Measurements from ENCODE around the gene CDA.

Gene CDA

DNA sequence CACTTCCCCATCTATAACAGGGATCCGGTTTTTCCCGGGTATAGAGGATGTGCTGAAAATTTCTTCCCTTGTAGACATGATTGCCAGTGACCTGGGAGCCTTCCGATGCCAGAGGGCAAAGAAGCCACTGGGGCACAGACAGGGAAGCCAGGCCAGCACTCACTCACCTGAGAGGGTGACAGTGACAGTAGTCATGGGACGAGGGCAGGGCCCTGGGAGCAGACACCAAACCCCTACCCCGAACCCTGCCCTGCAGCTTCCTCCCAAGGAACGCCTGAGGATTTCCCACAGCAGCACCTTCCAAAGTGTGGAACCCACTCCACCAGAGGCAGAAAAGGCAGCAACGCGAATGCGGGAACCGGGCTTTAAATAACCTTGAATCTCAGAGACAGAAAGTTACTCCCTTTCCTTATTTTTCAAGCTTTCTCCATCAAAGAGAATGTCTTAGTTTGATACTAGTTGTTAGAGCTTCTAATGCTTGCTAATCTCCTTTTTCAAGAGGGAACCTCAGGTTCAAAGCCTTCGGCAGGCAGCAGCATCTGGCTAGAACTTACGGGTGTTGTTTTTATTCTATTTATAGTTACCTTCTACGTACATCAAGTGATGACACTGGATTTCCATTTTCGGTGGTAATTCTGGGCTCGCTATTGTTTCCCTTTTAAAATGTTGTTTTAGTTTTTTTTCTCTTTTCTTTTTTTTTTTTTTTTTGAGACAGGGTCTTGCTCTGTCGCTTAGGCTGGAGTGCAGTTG, 69.4 kb downstream of the CDA start:
- DNase-seq = no peak

DNA sequence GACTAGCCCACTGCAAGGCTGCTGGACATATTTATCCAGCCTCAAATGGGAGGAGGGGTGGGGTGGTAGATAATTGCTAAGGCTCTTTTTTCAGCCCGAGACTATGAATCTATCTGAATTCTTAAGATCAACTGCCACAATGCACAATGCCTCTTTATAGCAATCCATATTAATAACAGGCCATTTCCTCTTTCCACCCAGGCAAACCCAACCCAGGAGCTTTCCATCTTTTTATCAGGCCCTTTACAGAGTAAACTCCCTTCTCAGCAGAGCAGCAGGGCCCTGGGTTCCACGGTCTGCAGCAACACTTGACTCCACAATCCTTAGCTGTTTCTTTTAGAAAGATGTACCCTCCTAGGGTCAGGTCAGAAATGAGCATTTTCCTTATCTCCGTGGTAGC, 71.5 kb downstream of the CDA start:
- DNase-seq = no peak

DNA sequence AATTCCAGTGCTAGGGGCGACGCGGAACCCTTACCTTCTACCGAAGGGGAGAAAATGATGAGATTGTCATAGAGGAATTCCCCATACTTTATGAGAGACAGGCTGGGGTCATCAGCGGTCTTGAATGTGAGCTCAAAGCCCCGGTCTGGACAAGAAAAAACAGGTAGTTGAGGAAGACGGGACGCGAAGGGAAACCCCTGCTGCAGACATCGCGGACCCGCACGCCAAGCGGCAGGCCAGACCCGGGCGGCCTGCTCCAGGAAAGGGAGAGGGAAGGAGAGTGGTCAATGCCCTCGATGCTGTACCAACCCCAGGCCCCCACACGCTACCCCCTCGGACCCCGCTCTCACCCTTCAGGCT, 71.9 kb downstream of the CDA start:
- DNase-seq = peak; percentile 29

DNA sequence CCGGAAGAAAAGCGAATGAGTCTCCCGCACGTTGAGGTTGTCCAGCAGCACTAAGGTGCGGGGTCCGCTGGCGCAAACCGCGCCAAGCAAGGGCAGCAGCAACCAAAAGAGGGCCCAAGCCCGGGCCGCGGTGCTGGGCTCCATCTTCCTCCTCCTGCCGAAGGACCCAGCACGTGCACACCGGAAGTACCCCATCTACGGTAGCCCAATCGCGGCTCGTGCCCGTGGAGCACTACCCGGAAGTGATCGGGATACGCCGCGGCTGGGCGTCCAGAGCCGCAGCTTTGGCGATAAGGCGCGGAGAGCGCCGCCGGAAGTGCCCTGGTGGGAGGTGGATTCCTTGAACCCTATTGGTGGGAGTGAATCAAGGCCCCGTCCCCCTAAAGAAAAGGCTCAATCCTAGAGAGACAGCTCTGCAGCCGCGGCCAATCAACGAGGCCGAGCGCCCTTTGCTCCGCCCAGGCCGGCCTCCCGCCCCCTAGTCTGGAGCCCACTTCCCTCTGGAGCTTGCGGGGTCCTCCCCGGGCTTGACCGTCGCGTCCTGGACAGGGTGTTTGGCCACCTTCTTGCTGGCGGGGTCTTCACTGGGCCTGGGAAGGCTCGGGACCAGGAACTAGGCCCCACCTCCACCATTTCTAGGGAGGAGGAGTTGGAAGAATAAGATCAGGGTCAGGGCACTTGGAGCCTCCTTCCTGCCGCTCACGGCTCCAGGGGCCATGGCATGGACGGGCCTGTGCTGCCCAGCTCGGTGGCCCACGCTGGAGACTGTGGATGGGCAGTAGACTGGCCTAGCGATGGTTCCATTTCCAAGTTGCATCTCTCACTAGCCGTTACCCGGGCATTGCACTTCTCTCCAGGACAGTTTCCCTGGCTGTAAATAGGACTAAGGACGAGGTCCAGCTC, 72.6 kb downstream of the CDA start, which contains the start of gene DDOST:
DDOST (minus strand) TSS at position 163 of the 903 bp plus-strand sequence; CDS start at position 144, 19 bp downstream.
- peak; percentile 94 for DNase-seq

DNA sequence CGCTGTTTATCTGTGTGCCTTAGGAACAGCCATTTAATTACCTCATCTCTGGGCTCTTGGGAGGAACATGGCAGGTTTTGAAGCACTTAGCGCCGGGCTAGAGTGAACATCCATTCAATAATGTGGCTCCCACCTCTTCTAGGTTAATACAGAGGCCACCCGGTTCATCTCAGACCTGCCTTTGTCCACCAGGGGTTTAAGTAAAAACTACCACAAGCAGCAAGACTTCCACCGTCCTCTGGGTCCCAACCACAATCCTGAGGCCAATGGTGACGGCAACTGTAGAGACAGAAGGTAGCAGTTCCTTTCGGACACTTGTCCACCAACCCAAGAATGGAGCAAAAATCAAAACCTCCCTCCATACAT, 73.2 kb downstream of the CDA start:
- no peak for DNase-seq

DNA sequence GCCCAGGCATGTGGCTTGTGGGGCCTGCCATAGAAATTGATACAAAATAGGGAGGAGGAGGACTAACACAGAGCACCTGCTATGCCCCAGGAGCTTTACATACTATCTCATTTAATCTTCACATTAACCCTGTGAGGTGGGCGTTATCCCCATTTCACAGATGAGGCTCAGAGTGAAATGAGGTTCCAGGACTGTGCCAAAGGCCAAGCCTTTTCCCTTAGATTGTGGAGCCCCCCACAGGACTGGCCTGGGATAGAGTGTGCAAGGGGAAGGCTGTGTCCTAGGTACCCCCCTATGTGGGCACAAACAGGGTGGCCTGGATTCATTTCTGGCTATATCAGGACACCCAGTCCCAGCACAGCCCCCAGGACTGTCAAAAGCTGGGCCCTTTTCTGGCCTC, 74.5 kb downstream of the CDA start:
- no peak for DNase-seq

DNA sequence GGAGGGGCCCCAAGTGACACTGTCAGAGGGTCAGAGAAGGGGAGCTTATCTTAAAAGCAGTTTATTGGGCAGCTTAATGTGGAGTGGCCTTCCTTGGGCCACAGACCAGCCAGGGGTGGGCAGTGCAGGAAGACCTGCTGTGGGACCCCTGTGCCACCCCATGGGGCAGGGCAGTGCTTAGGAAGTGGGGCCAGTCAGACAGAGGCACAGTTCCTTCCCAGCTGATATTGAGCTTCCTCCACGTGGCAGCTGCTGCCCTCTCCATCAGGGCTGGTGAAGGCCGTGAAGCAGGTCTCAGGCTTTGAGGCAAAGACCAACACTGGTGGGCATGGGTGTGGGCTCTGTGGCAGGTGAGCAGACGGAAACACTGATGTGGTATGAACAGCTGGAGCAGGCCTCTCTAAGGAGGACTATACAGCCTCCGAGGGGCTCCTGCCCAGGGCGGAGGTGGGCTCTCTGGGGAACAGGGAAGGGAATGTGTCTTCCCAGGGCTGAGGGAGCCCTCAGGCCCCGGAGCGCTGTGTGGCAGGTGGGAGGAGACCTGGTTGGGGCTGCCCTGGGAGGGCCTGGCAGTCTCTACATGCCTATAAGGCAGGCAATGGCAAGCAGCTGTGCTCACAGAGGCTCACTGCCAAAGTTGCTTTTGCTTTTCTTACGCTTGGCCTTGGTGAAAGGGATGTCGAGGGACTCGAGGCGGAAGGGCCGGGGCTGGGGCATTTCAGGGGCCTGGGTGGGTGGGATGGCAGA, 75.2 kb downstream of the CDA start:
- DNase-seq = no peak

DNA sequence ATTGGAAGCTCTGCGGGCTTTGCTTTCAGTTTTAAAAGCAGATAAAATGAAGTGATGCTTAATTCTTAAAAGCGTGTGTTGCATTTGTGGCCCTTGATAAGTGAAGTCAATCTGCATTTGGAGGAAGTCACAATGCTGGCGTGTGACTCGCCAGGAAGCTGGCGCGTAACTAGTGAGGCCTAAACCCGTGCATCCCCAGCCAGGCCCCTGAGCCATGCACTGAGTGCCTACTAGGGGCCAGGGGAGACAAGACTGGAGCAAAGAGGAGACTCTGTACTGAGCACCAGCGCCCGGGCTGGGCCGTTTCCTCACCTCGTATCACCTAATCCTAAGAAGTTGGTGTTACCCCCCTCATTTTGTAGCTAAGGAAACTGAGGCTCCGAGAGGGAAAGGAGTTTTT, 76.8 kb downstream of the CDA start:
- DNase-seq = no peak

DNA sequence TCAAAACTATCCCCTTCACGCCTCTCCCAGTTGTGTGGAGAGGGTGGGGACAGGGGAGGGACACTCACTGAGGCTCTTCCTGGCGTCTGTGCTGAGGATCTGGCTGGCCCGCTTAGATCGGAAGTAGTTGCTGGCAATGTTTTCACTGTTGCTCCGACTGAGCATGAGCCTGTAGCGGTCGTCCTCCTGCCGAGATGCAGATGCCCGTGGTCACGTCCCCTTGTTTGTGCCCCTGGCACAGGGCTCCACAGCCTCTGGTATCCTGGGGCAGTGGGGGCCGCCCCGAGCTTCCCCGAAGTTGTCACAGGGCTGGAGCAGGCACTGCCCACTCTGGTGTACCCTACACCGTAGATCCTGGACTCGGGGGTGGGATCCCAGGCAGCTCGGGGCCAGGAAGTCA, 77.2 kb downstream of the CDA start:
- no peak for DNase-seq

DNA sequence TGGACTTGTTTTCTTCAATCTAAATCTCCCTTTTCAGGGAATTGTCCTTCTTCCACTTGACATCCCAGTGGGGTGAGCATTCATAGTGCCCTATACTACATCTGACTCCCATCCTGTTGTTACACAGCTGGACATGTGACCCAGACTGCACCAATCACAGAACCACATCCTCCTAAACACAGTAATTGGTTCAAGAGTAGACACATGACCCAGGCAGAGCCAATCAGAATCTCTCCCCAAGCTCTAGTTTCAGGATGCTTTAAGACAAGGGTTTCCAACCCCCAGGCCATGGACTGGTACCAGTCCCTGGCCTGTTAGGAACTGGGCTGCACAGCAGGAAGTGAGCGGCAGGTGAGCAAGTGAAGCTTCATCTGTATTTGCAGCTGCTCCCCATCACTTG, 77.9 kb downstream of the CDA start:
- no peak for DNase-seq
